Loucy (cell line): ENCODE measurements around the gene OFD1.

Experiments
- EZH2phosphoT487 ChIP-seq: fragments of 200-600 bp; IDR thresholded peaks from 2 replicates; pipeline ENCODE4 v1.6.1; 2018; ENCODE audit warnings: antibody characterized with exemption, mild to moderate bottlenecking, moderate library complexity, borderline replicate concordance
- TF ChIP-seq, protein P1 (sequence below): fragments of 200-600 bp; sonication (generic); conservative IDR thresholded peaks from 2 replicates; pipeline ENCODE4 v1.5.1; 2014; ENCODE audit warnings: mild to moderate bottlenecking, antibody characterized with exemption, low read length

GRCh38 chrX:13768939-13769338 lies 34.4 kb downstream of the OFD1 start:
- TF ChIP-seq, protein P1, sequence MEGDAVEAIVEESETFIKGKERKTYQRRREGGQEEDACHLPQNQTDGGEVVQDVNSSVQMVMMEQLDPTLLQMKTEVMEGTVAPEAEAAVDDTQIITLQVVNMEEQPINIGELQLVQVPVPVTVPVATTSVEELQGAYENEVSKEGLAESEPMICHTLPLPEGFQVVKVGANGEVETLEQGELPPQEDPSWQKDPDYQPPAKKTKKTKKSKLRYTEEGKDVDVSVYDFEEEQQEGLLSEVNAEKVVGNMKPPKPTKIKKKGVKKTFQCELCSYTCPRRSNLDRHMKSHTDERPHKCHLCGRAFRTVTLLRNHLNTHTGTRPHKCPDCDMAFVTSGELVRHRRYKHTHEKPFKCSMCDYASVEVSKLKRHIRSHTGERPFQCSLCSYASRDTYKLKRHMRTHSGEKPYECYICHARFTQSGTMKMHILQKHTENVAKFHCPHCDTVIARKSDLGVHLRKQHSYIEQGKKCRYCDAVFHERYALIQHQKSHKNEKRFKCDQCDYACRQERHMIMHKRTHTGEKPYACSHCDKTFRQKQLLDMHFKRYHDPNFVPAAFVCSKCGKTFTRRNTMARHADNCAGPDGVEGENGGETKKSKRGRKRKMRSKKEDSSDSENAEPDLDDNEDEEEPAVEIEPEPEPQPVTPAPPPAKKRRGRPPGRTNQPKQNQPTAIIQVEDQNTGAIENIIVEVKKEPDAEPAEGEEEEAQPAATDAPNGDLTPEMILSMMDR, result no peak
- no peak for TF ChIP-seq EZH2phosphoT487
